GM12875 (cell line): Measurements from ENCODE around the gene GNA12.

ENCODE experiments used
- H3K4me3 ChIP-seq: one replicate; pipeline ENCODE4 v1.5.1; 2011; ENCODE audit warnings: low read depth, low read length, control low read depth
- CTCF ChIP-seq: IDR thresholded peaks from 2 replicates; pipeline ENCODE4 v1.5.1; 2011; ENCODE audit warnings: low read depth, mild to moderate bottlenecking, control low read depth, inconsistent platforms, low read length, moderate library complexity, borderline replicate concordance; ENCODE audit not compliant: insufficient read depth

GNA12 gene

GRCh38 chr7:2710286-2710655 lies 133.8 kb downstream of the GNA12 start:
- H3K4me3 ChIP-seq, result peak overlapping the region; percentile 58
- no peak for TF ChIP-seq CTCF

DNA sequence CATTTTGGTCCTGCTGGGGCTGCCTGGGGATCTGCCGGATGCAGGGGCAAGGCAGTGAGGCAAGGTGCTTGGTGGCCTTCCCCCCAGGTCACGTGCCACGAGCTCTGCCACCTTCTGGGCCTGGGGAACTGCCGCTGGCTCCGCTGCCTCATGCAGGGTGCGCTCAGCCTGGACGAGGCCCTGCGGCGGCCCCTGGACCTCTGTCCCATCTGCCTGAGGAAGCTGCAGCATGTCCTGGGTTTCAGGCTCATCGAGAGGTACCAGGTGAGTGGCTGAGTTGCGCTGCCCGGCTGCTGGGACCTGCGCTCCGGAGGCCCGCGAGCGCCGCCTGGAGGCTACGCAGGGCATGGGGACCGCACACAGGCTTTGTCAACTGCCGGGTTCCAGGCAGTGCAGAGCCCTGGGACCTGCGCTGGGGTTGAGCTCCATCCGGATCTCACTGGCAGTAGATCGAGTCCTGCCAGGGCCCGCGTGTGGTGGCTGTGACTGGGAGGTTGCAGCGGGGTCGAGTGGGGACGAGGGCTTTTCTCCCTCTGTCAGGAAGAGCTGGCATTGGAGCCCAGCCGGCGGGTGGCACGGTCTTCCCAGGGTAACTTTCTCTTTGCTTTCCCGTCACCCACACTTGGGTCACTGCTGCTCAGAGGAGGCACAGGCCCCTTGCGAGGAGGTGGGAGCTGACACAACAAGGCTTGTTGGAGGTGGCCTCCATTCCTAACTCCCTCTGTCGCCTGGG lies 134.4 kb downstream of the GNA12 start:
- peak overlapping the region; percentile 58 for H3K4me3 ChIP-seq
- peak; percentile 100 for TF ChIP-seq CTCF

- TF ChIP-seq CTCF, result no peak
- H3K4me3 ChIP-seq, result peak overlapping the region; percentile 58
These were observed 135.4 kb downstream of the GNA12 start for GRCh38 chr7:2708547-2709310.

DNA sequence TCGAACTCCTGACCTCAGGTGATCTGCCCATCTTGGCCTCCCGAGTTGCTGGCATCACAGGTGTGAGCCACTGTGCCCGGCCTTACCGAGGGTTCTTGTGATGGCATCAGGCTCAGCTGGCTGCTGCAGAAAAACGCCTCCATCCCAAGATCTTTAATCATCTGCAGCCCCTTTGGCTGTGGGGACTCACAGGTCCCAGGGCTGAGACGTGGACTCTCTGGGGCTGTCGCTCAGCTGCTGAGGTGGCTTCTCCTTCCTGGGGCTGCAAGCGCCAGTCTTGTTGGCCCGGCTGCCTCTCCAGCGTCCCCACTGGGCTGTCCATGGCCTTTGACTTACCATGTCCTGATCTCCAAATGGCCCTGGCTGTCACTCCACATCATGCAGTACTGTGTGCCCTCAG lies 136.1 kb downstream of the GNA12 start:
- no peak overlapping the region for H3K4me3 ChIP-seq
- no peak for TF ChIP-seq CTCF

DNA sequence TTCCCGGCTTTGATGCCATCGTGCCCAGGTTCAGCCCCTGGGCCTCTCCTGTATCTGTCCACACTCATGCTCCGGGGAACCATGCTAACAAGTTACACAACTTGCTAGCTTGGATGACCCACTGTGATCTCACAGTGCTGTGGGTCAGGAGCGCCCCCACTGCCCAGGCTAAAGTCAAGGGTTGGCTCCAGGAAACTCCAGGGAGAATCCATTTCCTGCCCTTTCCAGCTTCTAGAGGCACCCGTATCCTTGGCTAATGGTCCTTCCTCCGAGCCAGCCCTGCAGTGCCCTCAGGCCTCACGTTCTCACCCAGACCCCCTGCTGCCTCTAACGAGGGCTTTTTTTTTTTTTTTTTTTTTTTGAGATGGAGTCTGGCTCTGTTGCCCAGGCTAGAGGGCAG lies 136.6 kb downstream of the GNA12 start:
- no peak for TF ChIP-seq CTCF
- no peak overlapping the region for H3K4me3 ChIP-seq

- H3K4me3 ChIP-seq, result no peak overlapping the region
- TF ChIP-seq CTCF, result no peak
These were observed 137.4 kb downstream of the GNA12 start for GRCh38 chr7:2706685-2707126.
